ENCODE measurements around the gene AOPEP.

The AOPEP gene

DNA sequence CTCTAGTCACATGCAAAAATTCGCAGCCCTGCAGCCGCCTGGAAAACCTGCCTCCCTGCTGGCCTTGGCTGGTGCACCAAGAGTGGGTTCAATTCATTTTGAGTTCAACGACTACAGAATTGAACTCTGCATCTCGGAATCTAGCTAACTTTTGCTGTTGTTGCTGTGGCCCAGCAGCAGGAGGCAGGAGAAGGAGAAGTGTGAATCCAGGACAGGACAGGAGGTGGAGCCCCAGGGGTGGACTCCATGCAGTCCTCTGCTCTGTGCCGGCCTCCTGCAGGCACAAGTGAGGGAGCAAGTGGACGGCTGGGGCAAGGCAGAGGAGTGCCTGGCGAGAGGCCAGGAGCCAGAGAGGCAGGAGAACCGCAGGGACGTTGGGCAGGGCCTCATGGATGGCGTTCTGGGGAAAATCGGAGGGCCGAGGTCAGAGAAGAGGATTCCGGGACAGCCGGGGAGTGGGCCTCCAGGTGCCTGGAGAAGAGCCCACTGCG lies 376.8 kb downstream of the AOPEP start:
- intact Hi-C loops (cut with DNase I; ENCODE audit: low total_unique reads): no loop called here
- peaks cover 0 to 100% (median 58%) of the 10 kb centered on the region in 4 donors for H3K4me1 ChIP-seq
- peak in 1 of 2 experiments; percentile 4 for TF ChIP-seq CTCF (IDR thresholded peaks at IDR 0.05)
- H3K27ac ChIP-seq: peak overlapping the region; percentile 58 to 93
- no peak overlapping the region for H3K4me3 ChIP-seq
- DNase-seq: no peak
- H3K9me3 ChIP-seq: no peaks in the 10 kb centered on the region
- no peaks in the 10 kb centered on the region for H3K27me3 ChIP-seq
- H3K36me3 ChIP-seq: peaks cover 0 to 51% (median 4%) of the 10 kb centered on the region in 3 donors

DNA sequence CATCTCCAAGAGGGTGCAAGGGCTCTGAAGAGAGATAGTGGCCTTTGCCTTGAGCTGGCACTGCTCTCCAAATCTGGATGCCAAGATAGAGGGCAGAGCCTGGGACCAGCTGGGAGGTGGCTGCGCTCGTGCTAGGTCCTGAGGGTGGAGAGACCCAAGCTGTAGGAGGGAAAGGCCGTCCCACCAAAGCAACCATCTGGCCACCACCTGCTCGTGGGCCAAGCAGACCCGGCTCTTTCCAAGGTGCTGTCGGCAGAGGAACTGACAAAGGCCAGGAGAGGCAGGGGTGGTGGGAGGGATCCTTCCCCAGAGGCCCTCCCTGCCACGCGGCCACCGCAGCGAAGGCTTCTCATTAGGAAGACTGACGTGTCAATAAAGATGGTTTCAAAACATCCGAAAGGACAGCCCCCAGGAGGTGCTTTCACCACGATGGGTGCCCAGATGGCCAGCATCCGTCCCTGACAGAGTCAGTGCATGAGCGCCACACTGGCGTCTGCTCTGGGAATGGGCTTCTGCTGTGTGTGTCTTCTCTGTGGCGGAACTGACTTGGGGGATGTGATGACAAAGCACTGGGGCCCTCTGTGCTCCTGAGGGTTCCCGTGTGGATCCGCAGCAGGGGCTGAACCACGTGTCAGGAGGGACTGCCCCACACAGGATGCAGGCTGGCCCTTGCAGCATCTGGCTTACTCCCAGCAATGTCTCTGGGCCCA lies 377.5 kb downstream of the AOPEP start:
- no peak for TF ChIP-seq CTCF (IDR thresholded peaks at IDR 0.05)
- intact Hi-C loops (cut with DNase I; ENCODE audit: low total_unique reads): no loop called here
- Histone ChIP-seq H3K4me1 (peaks cover 0 to 100% (median 56%) of the 10 kb centered on the region in 4 donors), H3K27ac (peak overlapping the region; percentile 58 to 93), H3K36me3 (peaks cover 0 to 51% (median 7%) of the 10 kb centered on the region in 3 donors), H3K9me3 (no peaks in the 10 kb centered on the region), H3K4me3 (no peak overlapping the region), H3K27me3 (no peaks in the 10 kb centered on the region)
- DNase-seq: no peak

DNA sequence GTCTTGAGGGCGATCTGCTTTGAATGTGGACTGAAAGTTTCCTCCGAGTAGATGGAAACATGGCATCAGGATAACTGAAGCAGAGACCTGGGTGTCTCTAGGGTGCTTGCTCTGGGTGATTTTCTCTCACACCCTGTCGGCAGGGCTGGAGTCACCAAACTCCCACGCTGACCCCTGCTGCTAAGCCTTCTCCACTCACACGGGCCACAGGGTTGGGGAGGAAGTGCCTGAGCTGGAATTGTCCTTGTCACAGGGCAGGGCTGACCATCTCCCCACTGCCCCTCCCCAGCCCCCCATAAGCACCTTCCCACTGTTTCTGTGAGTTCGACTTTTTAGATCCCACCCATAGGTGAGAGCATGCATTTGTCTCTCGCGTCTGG lies 378.1 kb downstream of the AOPEP start:
- no peak for DNase-seq
- peaks cover 0 to 96% (median 53%) of the 10 kb centered on the region in 4 donors for H3K4me1 ChIP-seq
- H3K36me3 ChIP-seq: peaks cover 2 to 51% (median 12%) of the 10 kb centered on the region in 3 donors
- intact Hi-C loops (cut with DNase I; ENCODE audit: low total_unique reads): no loop called here
- H3K27me3 ChIP-seq: no peaks in the 10 kb centered on the region
- TF ChIP-seq CTCF (IDR thresholded peaks at IDR 0.05): no peak
- H3K9me3 ChIP-seq: no peaks in the 10 kb centered on the region
- no peak overlapping the region for H3K4me3 ChIP-seq
- H3K27ac ChIP-seq: peak overlapping the region; percentile 58 to 93

DNA sequence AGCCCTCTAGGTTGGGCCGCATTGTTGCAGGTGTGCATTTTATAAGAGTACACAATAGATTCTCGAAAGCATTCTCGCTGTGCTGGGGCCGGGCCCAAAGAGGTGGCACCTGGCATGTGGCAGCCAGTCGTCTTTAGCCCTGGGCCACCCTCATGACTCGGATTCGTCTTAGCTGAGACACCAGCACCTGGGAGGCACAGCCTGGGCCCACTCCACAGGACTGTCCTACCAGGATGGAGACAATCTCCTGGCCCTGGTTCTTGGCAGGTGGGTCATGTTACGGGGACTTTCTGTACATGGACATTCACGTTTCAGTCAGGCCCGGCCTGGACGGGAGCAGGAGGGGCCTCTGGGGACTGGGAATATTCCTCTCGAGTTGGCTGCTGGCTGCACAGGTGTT lies 378.5 kb downstream of the AOPEP start:
- H3K27ac ChIP-seq: peak overlapping the region; percentile 58 to 93
- H3K27me3 ChIP-seq: no peaks in the 10 kb centered on the region
- H3K36me3 ChIP-seq: peaks cover 6 to 51% (median 16%) of the 10 kb centered on the region in 3 donors
- DNase-seq: no peak
- no peak for TF ChIP-seq CTCF (IDR thresholded peaks at IDR 0.05)
- H3K4me1 ChIP-seq: peaks cover 0 to 92% (median 49%) of the 10 kb centered on the region in 4 donors
- no peaks in the 10 kb centered on the region for H3K9me3 ChIP-seq
- H3K4me3 ChIP-seq: no peak overlapping the region
- intact Hi-C loops (cut with DNase I; ENCODE audit: low total_unique reads): no loop called here

GRCh38 chr9:95105519-95106287 lies 379.2 kb downstream of the AOPEP start:
- Histone ChIP-seq H3K27ac (peak overlapping the region; percentile 58 to 93), H3K27me3 (no peaks in the 10 kb centered on the region), H3K36me3 (peaks cover 13 to 53% (median 18%) of the 10 kb centered on the region in 3 donors), H3K4me1 (peaks cover 0 to 85% (median 47%) of the 10 kb centered on the region in 4 donors), H3K4me3 (no peak overlapping the region), H3K9me3 (no peaks in the 10 kb centered on the region)
- TF ChIP-seq CTCF (IDR thresholded peaks at IDR 0.05): no peak
- peak in 1 of 2 donors; percentile 62 for DNase-seq
- intact Hi-C loops (cut with DNase I; ENCODE audit: low total_unique reads): no loop called here

Data from tibial artery (tissue), 4 donors.